ENCODE results near the gene ALDH18A1.
"Not testable (repeated sequence)": the region's sequence is repeated elsewhere in the genome, so short reads cannot be mapped to it uniquely, and the experiment has no call there.

Gene ALDH18A1

GRCh38 chr10:95648138-95648537, 8.4 kb downstream of the ALDH18A1 start:
- DNase-seq (ENCODE audit: low spot score), result no peak

- DNase-seq (ENCODE audit: low spot score), result no peak
Measured at GRCh38 chr10:95646160-95646559, 10.4 kb downstream of the ALDH18A1 start.

- no peak for DNase-seq (ENCODE audit: low spot score)
Measured at GRCh38 chr10:95644901-95645300, 11.6 kb downstream of the ALDH18A1 start.

- DNase-seq (ENCODE audit: low spot score), result no peak
Measured at GRCh38 chr10:95640891-95641315, 15.6 kb downstream of the ALDH18A1 start.

- no peak for DNase-seq (ENCODE audit: low spot score)
Measured at GRCh38 chr10:95637911-95638310, 18.6 kb downstream of the ALDH18A1 start.

GRCh38 chr10:95637140-95637539, 19.4 kb downstream of the ALDH18A1 start:
- DNase-seq (ENCODE audit: low spot score), result no peak

GRCh38 chr10:95635319-95635733, 21.2 kb downstream of the ALDH18A1 start:
- DNase-seq (ENCODE audit: low spot score), result no peak

GRCh38 chr10:95628786-95629185, 27.7 kb downstream of the ALDH18A1 start:
- DNase-seq (ENCODE audit: low spot score), result no peak

GRCh38 chr10:95626500-95626899, 30.0 kb downstream of the ALDH18A1 start:
- DNase-seq (ENCODE audit: low spot score), result no peak

GRCh38 chr10:95620415-95620814, 36.1 kb downstream of the ALDH18A1 start:
- DNase-seq (ENCODE audit: low spot score), result not testable (repeated sequence)

GRCh38 chr10:95618101-95618500, 38.4 kb downstream of the ALDH18A1 start:
- DNase-seq (ENCODE audit: low spot score), result no peak

- no peak for DNase-seq (ENCODE audit: low spot score)
Measured at GRCh38 chr10:95616446-95616845, 40.1 kb downstream of the ALDH18A1 start.

GRCh38 chr10:95613330-95613729, 43.2 kb downstream of the ALDH18A1 start:
- DNase-seq (ENCODE audit: low spot score), result no peak

GRCh38 chr10:95610727-95611126, 45.8 kb downstream of the ALDH18A1 start:
- DNase-seq (ENCODE audit: low spot score), result no peak

GRCh38 chr10:95606922-95607321, 49.6 kb downstream of the ALDH18A1 start:
- no peak for DNase-seq (ENCODE audit: low spot score)

- DNase-seq (ENCODE audit: low spot score), result no peak
Measured at GRCh38 chr10:95605163-95605562, 51.3 kb downstream of the ALDH18A1 start.

- no peak for DNase-seq (ENCODE audit: low spot score)
Measured at GRCh38 chr10:95604630-95605029, 51.9 kb downstream of the ALDH18A1 start.

GRCh38 chr10:95602382-95602781, 54.1 kb downstream of the ALDH18A1 start:
- no peak for DNase-seq (ENCODE audit: low spot score)

- peak; percentile 73 for DNase-seq (ENCODE audit: low spot score)
Measured at GRCh38 chr10:95601116-95601719, 55.3 kb downstream of the ALDH18A1 start.

- DNase-seq (ENCODE audit: low spot score), result no peak
Measured at GRCh38 chr10:95600158-95600557, 56.4 kb downstream of the ALDH18A1 start.

GRCh38 chr10:95597788-95598187, 58.7 kb downstream of the ALDH18A1 start:
- no peak for DNase-seq (ENCODE audit: low spot score)

- no peak for DNase-seq (ENCODE audit: low spot score)
Measured at GRCh38 chr10:95588025-95588424, 68.5 kb downstream of the ALDH18A1 start.

GRCh38 chr10:95579835-95580535, 76.5 kb downstream of the ALDH18A1 start:
- no peak for DNase-seq (ENCODE audit: low spot score)

- no peak for DNase-seq (ENCODE audit: low spot score)
Measured at GRCh38 chr10:95579292-95579691, 77.2 kb downstream of the ALDH18A1 start.
